ENCODE data around the gene PDE1A.

GRCh38 chr2:182144776-182145165, 282.1 kb downstream of the PDE1A start:
- TF ChIP-seq CTCF (IDR thresholded peaks at IDR 0.05; ENCODE audit: insufficient read depth, low read length) (no peak), POLR2AphosphoS5 (IDR thresholded peaks at IDR 0.05; ENCODE audit: low read depth) (no peak)

Data from HL-60 (cell line).